SK-N-SH treated with all-trans-retinoic acid at 6 μM for 48 hours (cell line): ENCODE results near the gene CKLF.

Source experiments
- ATAC-seq: fragments of 200-7000 bp; cut with Tn5 transposase; 3 replicates; pipeline ENCODE4 v1.9.1; 2020; ENCODE audit warnings: mild to moderate bottlenecking, moderate library complexity
- ARNTL ChIP-seq: fragments of 450-650 bp; formaldehyde crosslinking; IDR thresholded peaks from 2 replicates; pipeline ENCODE4 v1.5.0; 2020; ENCODE audit warnings: low read depth, mild to moderate bottlenecking, moderate library complexity, borderline replicate concordance
- BACH2 ChIP-seq: fragments of 250-450 bp; sonication (Bioruptor Pico); IDR thresholded peaks from 2 replicates; pipeline ENCODE4 v1.9.0; 2021; ENCODE audit warnings: mild to moderate bottlenecking, borderline replicate concordance
- CREB5 ChIP-seq: fragments of 250-450 bp; sonication (Bioruptor Pico); IDR thresholded peaks from 2 replicates; pipeline ENCODE4 v1.5.1; 2020; ENCODE audit warnings: low read depth, mild to moderate bottlenecking, moderate library complexity
- CSDC2 ChIP-seq: fragments of 250-450 bp; sonication (Bioruptor Pico); IDR thresholded peaks from 2 replicates; pipeline ENCODE4 v1.5.0; 2020; ENCODE audit warnings: mild to moderate bottlenecking, moderate library complexity
- CSRNP3 ChIP-seq: fragments of 250-450 bp; sonication (Bioruptor Pico); IDR thresholded peaks from 2 replicates; pipeline ENCODE4 v1.5.1; 2021; ENCODE audit warnings: mild to moderate bottlenecking, moderate library complexity
- ESRRG ChIP-seq: fragments of 250-450 bp; sonication (Bioruptor Pico); IDR thresholded peaks from 2 replicates; pipeline ENCODE4 v1.6.1; 2021; ENCODE audit warnings: mild to moderate bottlenecking
- GLIS3 ChIP-seq: fragments of 250-450 bp; sonication (Bioruptor Pico); IDR thresholded peaks from 2 replicates; pipeline ENCODE4 v1.5.0; 2020; ENCODE audit warnings: mild to moderate bottlenecking, moderate library complexity
- OSR1 ChIP-seq: fragments of 250-450 bp; sonication (Bioruptor Pico); IDR thresholded peaks from 2 replicates; pipeline ENCODE4 v1.8.0; 2022; ENCODE audit warnings: moderate library complexity, mild to moderate bottlenecking, inconsistent platforms
- PATZ1 ChIP-seq: fragments of 250-450 bp; sonication (Bioruptor Pico); IDR thresholded peaks from 2 replicates; pipeline ENCODE4 v1.8.0; 2020; ENCODE audit warnings: mild to moderate bottlenecking, moderate library complexity, borderline replicate concordance
- POU6F1 ChIP-seq: fragments of 250-450 bp; sonication (Bioruptor Pico); IDR thresholded peaks from 2 replicates; pipeline ENCODE4 v1.8.0; 2021; ENCODE audit warnings: low read depth, mild to moderate bottlenecking, moderate library complexity, borderline replicate concordance
- PPARA ChIP-seq: fragments of 250-450 bp; sonication (Bioruptor Pico); IDR thresholded peaks from 2 replicates; pipeline ENCODE4 v1.5.0; 2020; ENCODE audit warnings: mild to moderate bottlenecking, borderline replicate concordance
- RARB ChIP-seq: fragments of 250-450 bp; sonication (Bioruptor Pico); IDR thresholded peaks from 2 replicates; pipeline ENCODE4 v1.8.0; 2021; ENCODE audit warnings: mild to moderate bottlenecking, moderate library complexity
- SNAI2 ChIP-seq: fragments of 250-450 bp; sonication (Bioruptor Pico); IDR thresholded peaks from 2 replicates; pipeline ENCODE4 v1.5.0; 2020; ENCODE audit warnings: mild to moderate bottlenecking, moderate library complexity
- TCF4 ChIP-seq: fragments of 250-450 bp; sonication (Bioruptor Pico); IDR thresholded peaks from 2 replicates; pipeline ENCODE4 v1.8.0; 2021; ENCODE audit warnings: mild to moderate bottlenecking, moderate library complexity, borderline replicate concordance
- TOX ChIP-seq: fragments of 250-450 bp; sonication (Bioruptor Pico); IDR thresholded peaks from 2 replicates; pipeline ENCODE4 v1.8.0; 2021; ENCODE audit warnings: mild to moderate bottlenecking, moderate library complexity, borderline replicate concordance
- TSHZ2 ChIP-seq: fragments of 250-450 bp; sonication (Bioruptor Pico); IDR thresholded peaks from 2 replicates; pipeline ENCODE4 v1.5.0; 2020; ENCODE audit warnings: mild to moderate bottlenecking, moderate library complexity
- ZC3H10 ChIP-seq: fragments of 250-450 bp; sonication (Bioruptor Pico); IDR thresholded peaks from 2 replicates; pipeline ENCODE4 v1.5.1; 2021; ENCODE audit warnings: mild to moderate bottlenecking, moderate library complexity
- ZFP3 ChIP-seq: fragments of 250-450 bp; sonication (Bioruptor Pico); IDR thresholded peaks from 2 replicates; pipeline ENCODE4 v1.5.0; 2020; ENCODE audit warnings: mild to moderate bottlenecking, moderate library complexity
- ZFP30 ChIP-seq: fragments of 450-650 bp; formaldehyde crosslinking; IDR thresholded peaks from 2 replicates; pipeline ENCODE4 v1.5.0; 2022; ENCODE audit warnings: mild to moderate bottlenecking, moderate library complexity
- ZNF565 ChIP-seq: fragments of 450-650 bp; formaldehyde crosslinking; conservative IDR thresholded peaks from 2 replicates; pipeline ENCODE4 v1.5.0; 2020; ENCODE audit warnings: low read depth, mild to moderate bottlenecking, moderate library complexity
- ZNF70 ChIP-seq: fragments of 450-650 bp; formaldehyde crosslinking; IDR thresholded peaks from 2 replicates; pipeline ENCODE4 v1.5.0; 2020; ENCODE audit warnings: mild to moderate bottlenecking, moderate library complexity
- ZNF8 ChIP-seq: fragments of 450-650 bp; formaldehyde crosslinking; IDR thresholded peaks from 2 replicates; pipeline ENCODE4 v1.5.0; 2020; ENCODE audit warnings: mild to moderate bottlenecking, moderate library complexity

The CKLF gene

GRCh38 chr16:66528294-66528693 is 24.1 kb upstream of the CKLF start:
- no peak for ATAC-seq
- TF ChIP-seq ZNF565 (no peak), ZNF70 (CRISPR knock-in tag) (no peak)
- TF ChIP-seq, all 23 proteins: peak for 0

- TF ChIP-seq ZC3H10 (CRISPR knock-in tag) (no peak), POU6F1 (CRISPR knock-in tag) (no peak), TSHZ2 (no peak), OSR1 (CRISPR knock-in tag) (no peak)
- ATAC-seq, result no peak
Observed at GRCh38 chr16:66529475-66529874, 22.9 kb upstream of the CKLF start.

GRCh38 chr16:66534376-66534799 is 18.0 kb upstream of the CKLF start:
- TF ChIP-seq ZNF565 (no peak), CREB5 (no peak), PATZ1 (CRISPR knock-in tag) (no peak), ARNTL (no peak), PPARA (CRISPR knock-in tag) (no peak), ZFP3 (CRISPR knock-in tag) (no peak), TCF4 (CRISPR knock-in tag) (no peak), ZNF8 (CRISPR knock-in tag) (no peak), ZC3H10 (CRISPR knock-in tag) (no peak), OSR1 (CRISPR knock-in tag) (no peak), POU6F1 (CRISPR knock-in tag) (no peak), GLIS3 (no peak), CSRNP3 (no peak), ZNF70 (CRISPR knock-in tag) (no peak), ZFP30 (CRISPR knock-in tag) (no peak), SNAI2 (CRISPR knock-in tag) (no peak)
- no peak for ATAC-seq

GRCh38 chr16:66536525-66536924 is 15.9 kb upstream of the CKLF start:
- no peak for ATAC-seq
- TF ChIP-seq BACH2 (no peak), ESRRG (no peak), CSDC2 (CRISPR knock-in tag) (no peak), TOX (CRISPR knock-in tag) (no peak), ZNF565 (no peak), ZFP30 (CRISPR knock-in tag) (no peak), POU6F1 (CRISPR knock-in tag) (no peak), GLIS3 (no peak), PPARA (CRISPR knock-in tag) (no peak), RARB (CRISPR knock-in tag) (no peak), ZNF70 (CRISPR knock-in tag) (no peak)
